Measurements from ENCODE around the gene HTT. TPM values are rescaled to one million over a fixed set of nuclear protein-coding genes. Genes with fewer than 3 reads are reported as not detected.
A peak's percentile ranks its signal among the peaks of the same experiment; 100 is the strongest.
"Not testable (repeated sequence)": the region's sequence is repeated elsewhere in the genome, so short reads cannot be mapped to it uniquely, and the experiment has no call there.

Gene HTT
- total RNA-seq, 2 donors from 2014 or later = 62.4 to 116 TPM

DNA sequence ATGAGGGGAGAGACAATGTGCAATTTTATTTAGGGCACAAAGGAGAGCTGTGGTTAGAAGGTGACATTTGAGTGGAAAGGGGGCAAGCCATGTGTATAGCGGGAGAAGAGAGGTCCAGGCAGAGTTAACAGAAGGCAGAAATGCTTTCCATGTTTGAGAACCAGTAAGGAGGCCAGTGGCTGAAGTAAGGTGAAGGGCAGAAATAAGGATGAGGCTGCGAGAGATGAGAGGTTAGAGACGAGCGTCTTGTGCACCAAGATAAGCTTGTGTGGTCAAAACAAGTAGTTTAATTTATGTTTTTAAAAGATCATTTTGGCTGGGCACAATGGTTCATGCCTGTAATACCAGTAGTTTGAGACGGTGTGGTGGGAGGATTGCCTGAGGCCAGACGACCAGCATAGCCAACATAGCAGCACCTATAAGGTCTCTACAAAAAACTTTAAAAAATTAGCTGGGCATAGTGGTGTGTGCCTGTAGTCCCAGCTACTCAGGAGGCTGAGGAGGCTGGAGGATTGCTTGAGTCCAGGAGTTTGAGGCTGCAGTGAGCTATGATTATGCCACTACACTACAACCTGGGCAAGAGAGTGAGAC lies 8.5 kb downstream of the HTT start:
- H3K36me3 Mint-ChIP-seq = no peaks in the 10 kb centered on the region
- H3K9me3 Mint-ChIP-seq = no peaks in the 10 kb centered on the region
- no peak overlapping the region for H3K4me3 Mint-ChIP-seq
- peaks cover 21 to 38% of the 10 kb centered on the region in 2 donors for H3K4me1 Mint-ChIP-seq (ENCODE audit: low read depth in 2 of 2)
- ATAC-seq = no peak
- H3K27me3 Mint-ChIP-seq = no peaks in the 10 kb centered on the region
- H3K27ac Mint-ChIP-seq = no peak overlapping the region
- no peak for DNase-seq (ENCODE audit: low spot score)

DNA sequence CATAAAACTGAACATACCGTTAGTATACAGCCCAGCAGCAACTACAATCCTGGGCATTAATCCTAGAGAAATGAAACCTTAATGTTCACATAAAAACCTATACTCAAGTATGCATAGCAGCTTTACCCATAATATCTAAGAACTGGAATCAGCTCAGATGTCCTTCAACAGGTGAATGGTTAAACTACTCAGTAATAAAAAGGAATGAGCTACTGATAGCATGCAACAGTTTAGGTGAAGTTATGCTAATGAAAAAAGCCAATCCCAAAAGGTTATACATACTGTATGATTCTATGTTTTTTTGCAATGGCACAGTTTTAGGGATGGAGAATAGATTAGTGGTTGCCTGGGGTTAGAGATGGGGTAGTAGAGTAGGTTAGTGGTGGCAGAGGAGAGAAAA lies 9.3 kb downstream of the HTT start:
- Mint-ChIP-seq H3K36me3 (peaks cover 6% of the 10 kb centered on the region), H3K4me3 (no peak overlapping the region), H3K27ac (no peak overlapping the region), H3K9me3 (no peaks in the 10 kb centered on the region), H3K27me3 (no peaks in the 10 kb centered on the region), H3K4me1 (ENCODE audit: low read depth in 2 of 2) (peaks cover 19 to 39% of the 10 kb centered on the region in 2 donors)
- DNase-seq (ENCODE audit: low spot score) = no peak
- ATAC-seq = no peak

DNA sequence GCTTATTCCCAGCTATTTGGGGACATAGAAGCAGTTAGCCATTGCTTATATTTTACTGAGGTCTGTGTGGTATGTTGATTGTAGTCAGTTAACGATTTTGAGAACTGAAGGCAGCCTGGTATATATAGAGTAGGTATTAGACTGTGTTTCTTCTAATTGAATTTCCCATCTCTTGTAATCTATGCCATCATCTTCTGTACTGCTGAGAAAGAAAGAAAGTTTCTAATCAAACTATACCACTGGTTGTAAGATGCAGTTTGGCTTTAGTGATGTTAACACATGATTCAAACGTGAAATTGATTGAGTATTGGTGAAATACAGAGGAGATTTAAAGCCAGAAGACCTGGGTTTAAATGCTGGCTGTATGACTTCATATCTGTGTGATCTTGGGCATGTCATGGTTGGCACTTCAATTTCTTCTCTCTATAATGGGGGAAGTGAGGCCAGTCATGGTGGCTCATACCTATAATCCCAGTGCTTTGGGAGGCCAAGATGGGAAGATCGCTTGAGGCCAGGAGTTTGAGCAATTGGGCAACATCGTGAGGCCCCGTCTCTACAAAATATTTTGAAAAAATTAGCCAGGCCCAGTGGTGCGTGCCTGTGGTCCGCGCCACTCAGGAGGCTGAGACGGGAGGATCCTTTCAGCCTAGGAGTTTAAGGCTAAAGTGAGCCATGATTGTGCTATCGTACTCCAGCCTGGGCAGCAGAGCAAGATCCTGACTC lies 11.6 kb downstream of the HTT start:
- no peak overlapping the region for H3K4me3 Mint-ChIP-seq
- no peaks in the 10 kb centered on the region for H3K27me3 Mint-ChIP-seq
- peaks cover 14 to 33% of the 10 kb centered on the region in 2 donors for H3K4me1 Mint-ChIP-seq (ENCODE audit: low read depth in 2 of 2)
- DNase-seq (ENCODE audit: low spot score) = no peak
- peak overlapping the region; percentile 15 to 45 for H3K27ac Mint-ChIP-seq
- H3K9me3 Mint-ChIP-seq = no peaks in the 10 kb centered on the region
- no peak for ATAC-seq
- peaks cover 9% of the 10 kb centered on the region for H3K36me3 Mint-ChIP-seq

DNA sequence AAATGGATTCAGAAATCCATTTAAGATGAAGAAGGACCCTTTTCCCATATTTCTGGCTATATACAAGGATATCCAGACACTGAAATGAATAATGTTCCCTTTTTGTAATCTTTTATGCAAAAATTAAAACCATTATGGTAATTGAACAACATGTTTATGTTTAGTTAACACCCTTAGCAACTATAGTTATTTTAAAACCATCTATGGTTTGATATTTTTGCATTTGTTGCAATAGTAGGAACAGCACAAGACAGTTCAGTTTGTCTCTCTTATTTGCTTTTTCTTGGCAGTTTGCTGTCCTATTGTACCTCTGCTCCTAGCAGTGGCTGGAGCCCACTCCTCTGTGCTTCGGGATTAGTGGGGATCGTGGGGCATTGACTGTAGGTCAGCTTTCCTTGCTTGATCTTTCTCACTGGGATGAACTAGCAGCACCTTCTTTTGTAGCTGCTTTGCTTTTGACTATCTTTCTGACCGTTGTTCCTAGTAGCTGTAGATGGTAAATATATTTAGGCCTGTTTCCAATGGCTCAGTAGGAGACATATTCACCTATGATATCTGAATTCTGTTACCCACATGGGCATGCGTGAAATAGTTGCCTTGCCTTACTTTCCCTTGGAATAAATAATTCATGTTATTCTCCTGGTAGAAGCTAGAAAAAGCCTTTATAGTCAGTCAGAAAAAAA lies 12.8 kb downstream of the HTT start:
- Mint-ChIP-seq H3K4me3 (no peak overlapping the region), H3K4me1 (ENCODE audit: low read depth in 2 of 2) (peaks cover 14 to 32% of the 10 kb centered on the region in 2 donors), H3K9me3 (no peaks in the 10 kb centered on the region), H3K36me3 (peaks cover 9% of the 10 kb centered on the region), H3K27ac (no peak overlapping the region), H3K27me3 (no peaks in the 10 kb centered on the region)
- ATAC-seq (no peak), DNase-seq (ENCODE audit: low spot score) (no peak)

DNA sequence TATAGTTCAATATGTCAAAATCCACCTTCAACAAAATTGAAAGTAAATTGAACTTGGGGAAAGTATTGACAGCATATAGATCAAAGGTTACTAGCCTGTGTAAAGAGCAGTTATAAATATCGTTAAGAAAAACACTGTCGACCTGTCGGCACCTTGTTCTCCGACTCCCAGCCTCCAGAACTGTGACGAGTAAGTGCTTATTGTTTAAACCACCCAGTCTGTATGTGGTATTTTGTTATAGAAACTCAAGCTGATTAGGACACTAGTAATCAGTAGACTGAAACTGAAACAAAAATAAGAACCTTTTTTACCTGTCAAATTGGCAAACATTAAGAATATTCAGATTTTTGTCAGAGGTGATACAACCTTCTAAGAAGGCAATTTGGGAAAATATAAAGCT lies 17.0 kb downstream of the HTT start:
- H3K4me3 Mint-ChIP-seq = no peak overlapping the region
- H3K9me3 Mint-ChIP-seq = no peaks in the 10 kb centered on the region
- H3K27me3 Mint-ChIP-seq = no peaks in the 10 kb centered on the region
- peaks cover 15% of the 10 kb centered on the region for H3K36me3 Mint-ChIP-seq
- H3K27ac Mint-ChIP-seq = peak overlapping the region in 1 of 2 donors; percentile 71
- ATAC-seq = no peak
- DNase-seq (ENCODE audit: low spot score) = no peak
- H3K4me1 Mint-ChIP-seq (ENCODE audit: low read depth in 2 of 2) = peaks cover 0 to 5% of the 10 kb centered on the region in 2 donors

DNA sequence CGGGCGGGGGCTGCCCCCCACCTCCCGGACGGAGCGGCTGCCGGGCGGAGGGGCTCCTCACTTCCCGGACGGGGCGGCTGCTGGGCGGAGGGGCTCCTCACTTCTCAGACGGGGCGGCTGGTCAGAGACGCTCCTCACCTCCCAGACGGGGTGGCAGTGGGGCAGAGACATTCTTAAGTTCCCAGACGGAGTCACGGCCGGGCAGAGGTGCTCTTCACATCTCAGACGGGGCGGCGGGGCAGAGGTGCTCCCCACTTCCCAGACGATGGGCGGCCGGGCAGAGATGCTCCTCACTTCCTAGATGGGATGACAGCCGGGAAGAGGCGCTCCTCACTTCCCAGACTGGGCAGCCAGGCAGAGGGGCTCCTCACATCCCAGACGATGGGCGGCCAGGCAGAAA lies 20.2 kb downstream of the HTT start:
- Mint-ChIP-seq H3K36me3 (peaks cover 11% of the 10 kb centered on the region), H3K27ac (peak overlapping the region in 1 of 2 donors; percentile 2)
- not testable (repeated sequence) for H3K27me3 Mint-ChIP-seq; H3K4me1 Mint-ChIP-seq (ENCODE audit: low read depth in 2 of 2); H3K4me3 Mint-ChIP-seq; H3K9me3 Mint-ChIP-seq; DNase-seq (ENCODE audit: low spot score); ATAC-seq

DNA sequence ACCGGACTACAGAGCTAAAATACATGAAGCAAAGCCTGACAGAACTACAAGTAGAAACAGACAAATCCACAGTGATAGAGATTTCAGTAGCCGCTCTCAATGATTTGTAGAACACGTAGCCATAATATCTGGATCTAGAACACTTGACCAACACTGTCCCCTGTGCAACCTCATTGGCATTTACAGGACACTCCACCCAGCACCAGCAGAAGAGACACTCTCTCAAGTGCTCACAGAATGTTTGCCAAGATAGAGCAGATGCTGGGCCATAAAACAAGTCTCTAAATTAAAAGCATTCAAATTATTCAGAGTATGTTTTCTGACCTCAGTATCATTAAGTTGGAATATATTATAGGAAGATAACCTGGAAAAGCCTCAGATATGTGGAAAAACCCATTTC lies 21.7 kb downstream of the HTT start:
- Mint-ChIP-seq H3K4me3 (no peak overlapping the region), H3K27ac (no peak overlapping the region), H3K36me3 (peaks cover 14% of the 10 kb centered on the region), H3K4me1 (ENCODE audit: low read depth in 2 of 2) (peaks cover 13 to 15% of the 10 kb centered on the region in 2 donors), H3K27me3 (no peaks in the 10 kb centered on the region), H3K9me3 (no peaks in the 10 kb centered on the region)
- no peak for ATAC-seq
- DNase-seq (ENCODE audit: low spot score) = no peak

DNA sequence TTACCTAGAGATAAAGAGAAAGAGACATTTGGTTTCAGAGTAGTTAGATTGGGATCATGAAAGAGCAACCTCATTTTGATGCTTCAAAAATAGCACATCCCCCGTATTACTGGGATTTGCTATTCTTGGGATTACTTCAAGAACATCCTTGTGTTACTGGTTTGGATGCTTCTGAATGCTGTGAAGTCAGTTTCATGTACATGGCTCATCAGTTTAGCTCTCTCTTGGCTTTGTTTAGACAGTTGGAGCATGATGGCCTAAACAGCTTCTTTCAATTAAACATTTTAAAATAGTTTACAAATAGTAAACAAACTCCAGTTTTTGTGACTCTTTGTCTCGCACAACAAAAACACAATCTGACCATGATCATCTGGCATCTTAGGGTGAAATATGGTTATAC lies 23.9 kb downstream of the HTT start:
- no peak for ATAC-seq
- no peaks in the 10 kb centered on the region for H3K27me3 Mint-ChIP-seq
- H3K9me3 Mint-ChIP-seq = no peaks in the 10 kb centered on the region
- peaks cover 14% of the 10 kb centered on the region for H3K36me3 Mint-ChIP-seq
- no peak overlapping the region for H3K4me3 Mint-ChIP-seq
- peaks cover 21 to 24% of the 10 kb centered on the region in 2 donors for H3K4me1 Mint-ChIP-seq (ENCODE audit: low read depth in 2 of 2)
- DNase-seq (ENCODE audit: low spot score) = no peak
- no peak overlapping the region for H3K27ac Mint-ChIP-seq

DNA sequence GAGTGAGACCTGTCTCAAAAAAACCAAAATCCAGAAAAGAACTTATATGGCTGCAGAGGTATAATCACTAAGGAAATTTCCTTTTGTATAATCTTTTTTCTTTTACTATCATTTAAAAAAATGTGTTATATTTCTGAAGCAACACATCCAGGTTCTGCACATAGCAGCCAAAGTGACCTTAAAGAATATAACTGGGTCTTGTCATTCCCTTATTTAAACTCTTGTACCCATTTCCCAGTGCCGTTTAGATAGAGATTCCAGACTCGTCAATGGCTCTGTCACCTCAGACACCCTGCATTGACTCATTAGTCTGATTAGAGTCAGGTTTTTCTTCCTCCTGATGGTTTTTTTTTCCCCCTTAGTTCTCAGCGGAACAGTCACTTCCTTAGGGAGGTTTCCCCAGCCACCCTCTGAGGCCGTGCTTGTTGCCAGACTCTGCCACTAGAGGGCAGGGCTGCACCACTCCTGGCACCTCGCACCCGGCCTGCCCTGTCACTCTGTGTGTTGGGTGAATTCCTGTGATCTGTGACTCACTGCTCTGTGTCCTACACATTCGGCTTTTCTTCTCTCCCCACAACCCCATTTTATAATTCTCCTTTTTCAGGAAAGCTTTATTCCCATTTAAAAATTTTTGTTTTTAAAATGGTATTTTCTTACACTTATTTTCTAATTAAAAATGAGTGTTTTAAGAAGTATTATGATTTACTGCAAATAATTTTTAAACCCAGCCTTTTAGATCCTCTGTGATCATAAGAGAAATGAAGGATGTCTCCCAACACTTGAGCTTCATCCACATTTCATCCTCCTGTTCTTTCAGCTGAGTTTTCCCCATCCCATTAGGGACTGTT lies 32.1 kb downstream of the HTT start:
- Mint-ChIP-seq H3K27ac (peak overlapping the region; percentile 28 to 63), H3K27me3 (no peaks in the 10 kb centered on the region), H3K4me1 (ENCODE audit: low read depth in 2 of 2) (peaks cover 10 to 16% of the 10 kb centered on the region in 2 donors), H3K9me3 (no peaks in the 10 kb centered on the region), H3K4me3 (peak overlapping the region; percentile 13), H3K36me3 (peaks cover 6% of the 10 kb centered on the region)
- ATAC-seq (peak; percentile 99 to 100), DNase-seq (ENCODE audit: low spot score) (peak; percentile 91)

DNA sequence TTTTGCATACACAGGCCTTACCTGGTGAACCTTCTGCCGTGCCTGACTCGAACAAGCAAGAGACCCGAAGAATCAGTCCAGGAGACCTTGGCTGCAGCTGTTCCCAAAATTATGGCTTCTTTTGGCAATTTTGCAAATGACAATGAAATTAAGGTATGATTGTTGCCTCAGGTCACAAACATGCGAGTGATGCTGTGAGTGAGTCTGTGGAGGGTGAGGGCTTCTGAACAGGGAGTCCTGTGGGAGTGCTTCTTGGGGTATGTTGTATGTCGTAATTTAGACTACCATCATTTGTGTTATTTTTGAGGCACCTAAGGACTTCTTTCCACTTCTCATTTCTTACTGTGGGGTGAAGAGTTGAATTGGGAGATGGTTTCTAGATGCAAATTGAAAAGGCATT lies 32.8 kb downstream of the HTT start:
- Mint-ChIP-seq H3K27ac (peak overlapping the region in 1 of 2 donors; percentile 63), H3K4me1 (ENCODE audit: low read depth in 2 of 2) (peaks cover 6 to 14% of the 10 kb centered on the region in 2 donors), H3K9me3 (no peaks in the 10 kb centered on the region), H3K36me3 (peaks cover 10% of the 10 kb centered on the region), H3K4me3 (no peak overlapping the region), H3K27me3 (no peaks in the 10 kb centered on the region)
- ATAC-seq (no peak), DNase-seq (ENCODE audit: low spot score) (no peak)

DNA sequence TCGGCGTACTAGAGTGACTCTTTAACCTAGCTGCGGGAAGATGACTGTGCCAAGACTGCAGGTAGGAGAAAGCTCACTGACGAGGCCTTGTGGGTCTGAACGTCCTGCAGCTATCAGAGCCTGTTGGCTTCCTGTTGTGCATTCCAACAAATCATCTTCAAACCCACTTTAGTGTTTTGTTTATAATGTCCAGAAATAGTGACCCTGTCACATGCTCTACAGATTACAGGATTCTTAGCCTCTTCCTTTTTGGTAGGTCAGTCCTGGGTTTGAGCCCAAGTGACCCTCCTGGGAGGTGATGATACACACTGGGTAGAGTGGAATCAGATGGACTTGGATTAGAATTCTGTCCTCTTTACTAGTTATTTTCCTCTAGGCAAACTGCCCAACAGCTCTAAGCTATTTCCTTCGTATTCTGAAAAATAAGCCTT lies 33.2 kb downstream of the HTT start:
- H3K4me1 Mint-ChIP-seq (ENCODE audit: low read depth in 2 of 2) = peaks cover 9 to 18% of the 10 kb centered on the region in 2 donors
- H3K4me3 Mint-ChIP-seq = no peak overlapping the region
- H3K36me3 Mint-ChIP-seq = peaks cover 14% of the 10 kb centered on the region
- no peak for DNase-seq (ENCODE audit: low spot score)
- peak overlapping the region in 1 of 2 donors; percentile 63 for H3K27ac Mint-ChIP-seq
- no peaks in the 10 kb centered on the region for H3K27me3 Mint-ChIP-seq
- no peaks in the 10 kb centered on the region for H3K9me3 Mint-ChIP-seq
- no peak for ATAC-seq

DNA sequence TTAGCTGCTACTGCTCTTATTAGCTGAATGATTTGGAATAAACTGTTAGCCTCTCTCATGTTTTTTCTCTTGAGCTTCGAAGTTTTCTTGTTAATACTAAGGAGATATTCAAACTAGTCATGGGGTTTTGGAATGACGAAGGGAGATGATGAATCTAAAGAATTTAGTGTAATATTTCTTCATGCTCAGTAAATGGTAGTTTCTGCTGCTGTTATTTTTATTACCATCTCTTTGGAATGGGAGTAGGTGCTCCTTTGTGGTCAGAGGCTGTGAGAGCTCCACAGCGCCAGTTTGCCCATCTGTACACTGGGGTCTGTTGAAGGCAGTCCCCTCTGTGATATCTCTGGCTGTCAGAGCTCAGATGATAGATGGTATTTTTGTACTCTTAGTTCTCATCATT lies 33.7 kb downstream of the HTT start:
- H3K27me3 Mint-ChIP-seq = no peaks in the 10 kb centered on the region
- peaks cover 9 to 18% of the 10 kb centered on the region in 2 donors for H3K4me1 Mint-ChIP-seq (ENCODE audit: low read depth in 2 of 2)
- peaks cover 14% of the 10 kb centered on the region for H3K36me3 Mint-ChIP-seq
- no peak overlapping the region for H3K4me3 Mint-ChIP-seq
- no peaks in the 10 kb centered on the region for H3K9me3 Mint-ChIP-seq
- ATAC-seq (no peak), DNase-seq (ENCODE audit: low spot score) (no peak)
- H3K27ac Mint-ChIP-seq = no peak overlapping the region

DNA sequence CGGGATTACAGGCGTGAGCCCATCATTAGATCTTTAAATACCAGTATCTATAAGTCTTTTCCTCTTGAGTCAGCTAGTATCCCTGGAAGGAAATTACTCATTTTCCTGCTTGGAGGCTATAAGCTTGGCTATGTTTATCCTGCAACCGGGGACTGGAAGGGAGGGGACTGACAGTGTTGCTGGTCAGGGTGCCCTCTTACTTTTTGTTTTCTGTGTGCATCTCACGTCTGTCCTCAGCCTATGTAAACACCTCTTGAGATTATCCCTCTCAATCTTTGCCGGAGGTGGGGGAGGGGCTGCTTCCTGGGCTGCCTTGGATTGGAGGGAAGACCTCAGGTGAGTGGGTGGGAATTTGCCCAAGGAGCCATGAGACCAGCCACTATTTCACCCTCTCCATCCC lies 37.0 kb downstream of the HTT start:
- DNase-seq (ENCODE audit: low spot score) = no peak
- no peaks in the 10 kb centered on the region for H3K9me3 Mint-ChIP-seq
- H3K4me3 Mint-ChIP-seq = no peak overlapping the region
- H3K4me1 Mint-ChIP-seq (ENCODE audit: low read depth in 2 of 2) = peaks cover 7 to 15% of the 10 kb centered on the region in 2 donors
- no peak for ATAC-seq
- H3K27me3 Mint-ChIP-seq = no peaks in the 10 kb centered on the region
- H3K27ac Mint-ChIP-seq = no peak overlapping the region
- peaks cover 14% of the 10 kb centered on the region for H3K36me3 Mint-ChIP-seq

Data from natural killer cell treated with Interleukin-12 subunit alpha and Interleukin-12 subunit beta and Interleukin-15 and Interleukin-18, amount 100 ng/mL, for 72 hours (primary cell).